Endothelial cell of umbilical vein (primary cell): Measurements from ENCODE around the gene GAB1. TPM values are rescaled to one million over a fixed set of nuclear protein-coding genes. Genes with fewer than 3 reads are reported as not detected.

Experiments used
- BruUV-seq: library from RNA; stranded (reverse); fragments of 400-500 nt; replicated peaks from 2 replicates; lab custom pipeline; 2021; lab: Mats Ljungman, UMichigan
- CTCF ChIA-PET: fragments of 300-600, 350-600 bp; sonication (Branson Sonifier 250); formaldehyde crosslinking; loops from one replicate; lab custom pipeline; 2021; ENCODE audit warnings: antibody characterized with exemption, inconsistent platforms; lab: Charles Lee
- POLR2A ChIA-PET: fragments of 300-600, 350-600 bp; sonication (Branson Sonifier 250); formaldehyde crosslinking; loops from one replicate; lab custom pipeline; 2021; ENCODE audit warnings: antibody characterized with exemption, inconsistent platforms; lab: Charles Lee
- DNase-seq: peaks from one replicate; pipeline ENCODE4 v3.0.0-alpha.2; 2011; ENCODE audit warnings: low read depth, low spot score
- FAIRE-seq: peaks from 2 replicates; lab custom pipeline; 2011; peaks lifted over from hg19 to GRCh38; lab: Jason Lieb, UNC
- H2AFZ ChIP-seq: 2 replicates; pipeline ENCODE4 v1.6.0; 2012; ENCODE audit warnings: low read depth, low read length, control low read depth, inconsistent platforms
- H3K27ac ChIP-seq: 2 replicates; pipeline ENCODE4 v1.5.1; 2011; ENCODE audit warnings: low read depth, mild to moderate bottlenecking, control low read depth, low read length, moderate library complexity; ENCODE audit not compliant: insufficient read depth
- H3K27me3 ChIP-seq, 2 experiments: 2 replicates each; pipeline versions ENCODE4 v1.6.0 to v1.6.1; 2011; ENCODE audit warnings: low read length in 2 of 2, mixed read lengths in 1 of 2; ENCODE audit not compliant: control insufficient read depth in 2 of 2, insufficient read depth in 2 of 2
- H3K36me3 ChIP-seq, 2 experiments: 2 replicates in 1 of 2; 3 replicates in 1 of 2; pipeline ENCODE4 v1.5.1; 2011; ENCODE audit warnings: low read length in 2 of 2, mild to moderate bottlenecking in 1 of 2, moderate library complexity in 1 of 2; ENCODE audit not compliant: control insufficient read depth in 2 of 2, insufficient read depth in 2 of 2; ENCODE audit errors: extremely low read depth in 1 of 2
- H3K4me1 ChIP-seq: 3 replicates; pipeline ENCODE4 v1.5.1; 2011; ENCODE audit warnings: mild to moderate bottlenecking, low read length; ENCODE audit not compliant: control insufficient read depth, insufficient read depth; ENCODE audit errors: extremely low read depth
- H3K4me2 ChIP-seq: 2 replicates; pipeline ENCODE4 v1.6.1; 2011; ENCODE audit warnings: low read length, control low read depth, mixed read lengths; ENCODE audit not compliant: insufficient read depth
- H3K4me3 ChIP-seq, 3 experiments: fragments of 200-600 bp in 1 of 3; sonication (generic), shearing (Covaris generic) in 1 of 3; replicated peaks in 1 of 3; 2 replicates each; pipeline ENCODE4 v1.5.1; 2011 to 2016; ENCODE audit warnings: control low read depth in 3 of 3, low read length in 3 of 3, mild to moderate bottlenecking in 2 of 3, inconsistent platforms in 1 of 3, low read depth in 1 of 3, moderate library complexity in 1 of 3; ENCODE audit not compliant: insufficient read depth in 1 of 3
- H3K79me2 ChIP-seq: 2 replicates; pipeline ENCODE4 v1.6.0; 2012; ENCODE audit warnings: low read length, inconsistent platforms; ENCODE audit not compliant: control insufficient read depth, insufficient read depth
- H3K9ac ChIP-seq: replicated peaks from 2 replicates; pipeline ENCODE3; 2011; ENCODE audit warnings: low read length, control low read depth; ENCODE audit not compliant: insufficient read depth; ENCODE audit errors: extremely low read depth
- H3K9me1 ChIP-seq: replicated peaks from 3 replicates; pipeline ENCODE4 v1.6.0; 2011; ENCODE audit warnings: mild to moderate bottlenecking, low read length; ENCODE audit not compliant: control insufficient read depth, insufficient read depth; ENCODE audit errors: extremely low read depth
- H3K9me3 ChIP-seq: replicated peaks from 2 replicates; pipeline ENCODE4 v1.5.1; 2012; ENCODE audit warnings: low read length, inconsistent platforms; ENCODE audit not compliant: control insufficient read depth, insufficient read depth
- H4K20me1 ChIP-seq: replicated peaks from 2 replicates; pipeline ENCODE3; 2011; ENCODE audit warnings: mild to moderate bottlenecking, low read length; ENCODE audit not compliant: control insufficient read depth, insufficient read depth; ENCODE audit errors: extremely low read depth
- CTCF ChIP-seq, 2 donors: IDR thresholded peaks; 1 replicate in 1 of 2; 2 replicates in 1 of 2; pipeline ENCODE4 v1.5.1; 2011; ENCODE audit warnings: low read length in 2 of 2, mild to moderate bottlenecking in 2 of 2, moderate library complexity in 2 of 2, control low read depth in 1 of 2, inconsistent platforms in 1 of 2, low read depth in 1 of 2; ENCODE audit not compliant: insufficient read depth in 1 of 2; ENCODE audit errors: extremely low read depth in 1 of 2
- EZH2 ChIP-seq: IDR thresholded peaks from 2 replicates; pipeline ENCODE4 v1.6.1; 2012; ENCODE audit warnings: borderline replicate concordance, low read depth, mild to moderate bottlenecking, moderate library complexity, low read length, inconsistent platforms; ENCODE audit not compliant: severe bottlenecking
- FOS ChIP-seq: IDR thresholded peaks from 2 replicates; pipeline ENCODE4 v1.6.1; 2011; ENCODE audit warnings: mild to moderate bottlenecking, low read length, moderate library complexity, borderline replicate concordance; ENCODE audit not compliant: insufficient read depth
- JUN ChIP-seq: IDR thresholded peaks from 2 replicates; pipeline ENCODE4 v1.6.1; 2011; ENCODE audit warnings: borderline replicate concordance, low read depth; ENCODE audit not compliant: insufficient read length, insufficient read depth
- MAX ChIP-seq: IDR thresholded peaks from 2 replicates; pipeline ENCODE4 v1.6.1; 2011; ENCODE audit not compliant: insufficient read depth, insufficient read length
- MYC ChIP-seq: IDR thresholded peaks from one replicate; pipeline ENCODE4 v1.6.1; 2011; ENCODE audit warnings: mild to moderate bottlenecking, low read depth, low read length
- POLR2A ChIP-seq: IDR thresholded peaks from 2 replicates; pipeline ENCODE4 v1.6.1; 2012; ENCODE audit warnings: low read depth, mild to moderate bottlenecking, control low read depth, low read length
- dilution Hi-C: fragments of 300-500 bp; cut with MboI; formaldehyde crosslinking; loops from one replicate; pipeline ENCODE4 v1.15.0; 2019; ENCODE audit warnings: low sequenced_read_pairs; ENCODE audit not compliant: extremely low pct_ligation_motif_present
- intact Hi-C: fragments of 100-400 bp; cut with micrococcal nuclease; formaldehyde crosslinking; loops from one replicate; pipeline ENCODE4 v1.10.0; 2022
- polyA plus RNA-seq, 4 experiments: library from polyadenylated mRNA; depleted of rRNA in 3 of 4; stranded (reverse) in 3 of 4; unstranded in 1 of 4; fragments of >200 nt; gene quantifications; 2 replicates each; pipeline versions ENCODE4 v1.2.1 to v1.2.3, GENCODE V29; 2011 to 2012; ENCODE audit warnings: missing spikeins in 1 of 4
- total RNA-seq: library from RNA; stranded (reverse); gene quantifications from 2 replicates; pipeline ENCODE4 v1.2.3, GENCODE V29; 2021

The GAB1 gene
- total and polyA plus RNA-seq, 2 donors (not counting 3 experiments of a cell fraction or from before 2014, with no cell fraction given): 9.3 to 37.7 TPM

- Histone ChIP-seq H3K9ac (peak overlapping the region; percentile 93), H2AFZ (no peak overlapping the region), H3K79me2 (peaks cover 71% of the 10 kb centered on the region), H3K4me1 (peaks cover 23% of the 10 kb centered on the region), H3K4me2 (peak overlapping the region; percentile 98), H4K20me1 (peaks cover 10% of the 10 kb centered on the region), H3K27ac (peak overlapping the region; percentile 14), H3K9me1 (no peaks in the 10 kb centered on the region), H3K27me3 (no peaks in the 10 kb centered on the region), H3K36me3 (peaks cover 0 to 7% of the 10 kb centered on the region in 2 experiments), H3K9me3 (no peaks in the 10 kb centered on the region), H3K4me3 (peak overlapping the region in 2 of 3 experiments; percentile 81 to 88)
- ChIA-PET CTCF (no interaction called here), POLR2A (no interaction called here)
- intact Hi-C loops (loop anchor here (2.0 to 10.0 kb wide), 2 partner anchors 117 to 1751 kb away; no protein-coding TSS in a partner anchor), dilution Hi-C loops (no loop called here)
- FAIRE-seq (no peak), DNase-seq (no peak)
- no TSS peak for BruUV-seq
- TF ChIP-seq JUN (no peak), POLR2A (no peak), FOS (no peak), CTCF (IDR thresholded peaks at IDR 0.05; ENCODE audit: extremely low read depth in 1 of 2, insufficient read depth in 1 of 2, low read depth in 1 of 2, low read length in 2 of 2) (no peak), EZH2 (no peak), MAX (no peak), MYC (no peak)
Measured at GRCh38 chr4:143515905-143516304, 179.2 kb downstream of the GAB1 start.
